HG02763 (cell line): ENCODE measurements around the gene CIDEB.

Source experiments
- ATAC-seq: cut with Tn5 transposase; IDR thresholded peaks from one replicate; pipeline ENCODE4 v1.9.1; 2021; ENCODE audit warnings: mild to moderate bottlenecking, moderate library complexity; ENCODE audit not compliant: unreplicated experiment

Gene CIDEB

DNA sequence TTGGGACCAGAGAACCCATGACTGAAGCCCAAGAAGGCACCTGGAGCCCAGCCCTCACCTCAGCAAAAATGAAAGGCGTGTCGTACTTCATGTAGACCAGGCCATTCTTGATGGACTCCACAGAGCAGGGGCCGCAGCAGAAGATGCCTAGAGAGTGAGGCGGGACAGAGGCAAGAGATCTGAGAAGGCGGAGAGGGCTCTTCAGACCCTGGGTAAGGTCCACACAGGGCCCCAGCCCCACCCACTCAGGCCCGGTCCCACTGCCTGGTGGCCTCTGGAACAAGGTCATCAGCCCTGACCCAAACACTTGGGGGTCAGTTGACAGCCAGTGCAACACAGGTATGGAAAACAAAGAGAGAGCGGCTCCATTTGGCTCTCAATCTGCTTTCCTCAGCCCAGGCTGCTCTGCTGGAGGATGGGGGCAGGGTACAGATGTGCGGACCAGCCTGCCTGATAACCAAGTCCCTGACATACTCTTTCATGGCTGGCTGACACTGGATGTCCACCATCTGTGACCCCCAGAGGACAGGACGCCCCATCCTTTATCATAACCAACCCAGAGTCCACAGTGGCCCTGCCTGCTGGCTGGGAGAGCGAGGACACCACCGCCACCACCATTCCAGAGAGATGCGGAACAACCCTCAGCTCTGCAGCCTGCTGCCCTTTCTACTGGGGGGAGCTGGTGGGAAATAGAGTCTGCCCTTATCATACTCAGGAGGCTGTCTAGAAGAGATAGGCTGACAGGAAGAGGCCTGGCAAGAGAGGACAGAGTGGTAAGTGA, 51.7 kb downstream of the CIDEB start:
- ATAC-seq, result no peak

DNA sequence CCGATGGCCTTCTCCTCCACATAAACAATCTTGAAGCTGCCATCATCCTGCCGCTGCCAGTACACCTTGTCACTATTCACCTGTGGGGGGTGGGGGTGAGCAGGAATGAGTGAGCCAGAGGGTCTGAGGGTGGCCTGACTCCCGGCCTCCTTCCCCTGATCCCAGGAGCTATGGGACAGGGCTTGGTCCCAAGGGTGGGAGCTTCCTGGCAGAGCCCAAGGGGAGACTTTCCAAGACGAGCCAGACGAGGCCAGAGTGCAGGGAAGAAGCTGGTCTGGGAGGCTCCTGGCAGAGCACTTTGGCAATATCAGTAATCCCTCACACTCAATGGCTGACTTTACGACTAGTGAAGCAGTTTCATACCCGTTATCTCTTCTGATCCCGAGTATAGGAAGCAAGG, 52.3 kb downstream of the CIDEB start:
- no peak for ATAC-seq
